Stimulated activated CD8-positive, alpha-beta memory T cell treated with anti-CD3 and anti-CD28 coated beads, Interleukin-12 subunit alpha, Interleukin-12 subunit beta, amount 100 ng/mL, for 24 hours (primary cell): ENCODE measurements around the gene IER2.
"Not testable (repeated sequence)": the region's sequence is repeated elsewhere in the genome, so short reads cannot be mapped to it uniquely, and the experiment has no call there.

Source experiments
- DNase-seq: peaks from one replicate; pipeline ENCODE4 v3.0.0-alpha.2; 2020; ENCODE audit errors: extremely low read depth

IER2 gene

DNA sequence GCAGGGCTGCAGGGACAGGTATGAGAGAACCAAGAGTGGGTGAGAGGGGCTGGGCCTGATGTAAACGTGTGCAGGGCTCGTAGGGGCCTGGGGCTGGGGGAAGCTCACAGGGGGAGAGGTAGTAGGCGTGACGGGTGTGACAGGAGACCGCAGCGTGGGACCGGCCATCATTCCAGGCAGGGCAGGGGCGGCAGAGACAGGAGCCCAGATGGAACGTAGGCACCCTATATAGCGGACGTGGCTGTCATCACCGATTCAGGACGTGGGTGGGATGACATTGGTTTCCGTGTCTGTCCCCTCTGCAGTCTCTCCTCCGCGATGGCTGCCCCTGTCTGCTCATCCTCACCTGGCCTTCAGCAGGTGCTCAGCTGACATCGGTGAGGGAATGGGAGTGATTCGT lies 48.4 kb downstream of the IER2 start:
- DNase-seq, result no peak

DNA sequence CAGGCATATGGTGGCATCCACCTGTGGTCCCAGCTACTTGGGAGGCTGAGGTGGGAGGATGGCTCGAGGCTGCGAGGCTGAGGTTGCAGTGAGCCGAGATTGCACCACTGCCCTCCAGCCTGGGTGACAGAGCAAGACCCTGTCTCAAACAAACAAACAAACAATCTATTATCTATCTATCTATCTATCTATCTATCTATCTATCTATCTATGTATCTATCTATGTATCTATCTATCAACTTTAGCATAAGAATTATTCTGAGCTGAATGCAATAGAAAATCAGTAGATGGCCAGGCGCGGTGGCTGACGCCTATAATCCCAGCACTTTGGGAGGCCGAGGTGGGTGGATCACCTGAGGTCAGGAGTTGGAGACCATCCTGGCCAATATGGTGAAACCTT lies 51.9 kb downstream of the IER2 start:
- not testable (repeated sequence) for DNase-seq
